WI38 (cell line): ENCODE results near the gene ARHGEF26.

Experiments
- H3K4me3 ChIP-seq: 2 replicates; pipeline ENCODE4 v1.5.1; 2011; ENCODE audit warnings: low read depth, mild to moderate bottlenecking, control low read depth, low read length
- CTCF ChIP-seq: IDR thresholded peaks from 2 replicates; pipeline ENCODE4 v1.5.1; 2012; ENCODE audit warnings: low read depth, mild to moderate bottlenecking, control low read depth, low read length

Gene ARHGEF26

GRCh38 chr3:154220462-154220861, 99.3 kb downstream of the ARHGEF26 start:
- no peak for TF ChIP-seq CTCF
- H3K4me3 ChIP-seq = no peak overlapping the region

GRCh38 chr3:154223519-154223918, 102.3 kb downstream of the ARHGEF26 start:
- TF ChIP-seq CTCF = no peak
- H3K4me3 ChIP-seq = no peak overlapping the region

- H3K4me3 ChIP-seq = no peak overlapping the region
- no peak for TF ChIP-seq CTCF
These were observed 103.2 kb downstream of the ARHGEF26 start for GRCh38 chr3:154224366-154224765.

GRCh38 chr3:154224866-154225265, 103.7 kb downstream of the ARHGEF26 start:
- no peak for TF ChIP-seq CTCF
- H3K4me3 ChIP-seq = no peak overlapping the region

GRCh38 chr3:154225536-154225935, 104.3 kb downstream of the ARHGEF26 start:
- TF ChIP-seq CTCF = no peak
- no peak overlapping the region for H3K4me3 ChIP-seq

GRCh38 chr3:154227531-154227930, 106.3 kb downstream of the ARHGEF26 start:
- TF ChIP-seq CTCF = no peak
- H3K4me3 ChIP-seq = no peak overlapping the region

GRCh38 chr3:154228561-154229216, 107.5 kb downstream of the ARHGEF26 start:
- H3K4me3 ChIP-seq = no peak overlapping the region
- no peak for TF ChIP-seq CTCF
